H9 (cell line): ENCODE data around the gene CA9. TPM values are rescaled to one million over a fixed set of nuclear protein-coding genes. Genes with fewer than 3 reads are reported as not detected.

Experiments used
- DNase-seq: peaks from one replicate; pipeline ENCODE4 v3.0.0-alpha.2; 2017
- H2AFZ ChIP-seq: one replicate; pipeline ENCODE4 v1.6.1; 2013; ENCODE audit warnings: mild to moderate bottlenecking, low read length, control low read depth, moderate library complexity
- H2AK5ac ChIP-seq: 2 replicates; pipeline ENCODE4 v1.6.1; 2013; ENCODE audit warnings: low read length, control low read depth, mixed read lengths; ENCODE audit not compliant: insufficient read length
- H2BK120ac ChIP-seq: one replicate; pipeline ENCODE4 v1.6.1; 2013; ENCODE audit warnings: low read depth, mild to moderate bottlenecking, low read length, control low read depth, inconsistent platforms; ENCODE audit not compliant: poor library complexity, severe bottlenecking
- H2BK12ac ChIP-seq: 2 replicates; pipeline ENCODE4 v1.6.1; 2013; ENCODE audit warnings: low read length, control low read depth, mixed read lengths, low read depth; ENCODE audit not compliant: insufficient read length
- H2BK15ac ChIP-seq: 2 replicates; pipeline ENCODE4 v1.6.1; 2013; ENCODE audit warnings: low read depth, low read length, control low read depth
- H2BK20ac ChIP-seq: one replicate; pipeline ENCODE4 v1.6.1; 2013; ENCODE audit warnings: low read depth, mild to moderate bottlenecking, low read length, control low read depth, inconsistent platforms; ENCODE audit not compliant: poor library complexity, severe bottlenecking
- H2BK5ac ChIP-seq: 2 replicates; pipeline ENCODE4 v1.6.1; 2013; ENCODE audit warnings: low read length, control low read depth, mixed read lengths; ENCODE audit not compliant: insufficient read length
- H3K14ac ChIP-seq: 2 replicates; pipeline ENCODE4 v1.6.1; 2013; ENCODE audit warnings: low read length, control low read depth; ENCODE audit not compliant: insufficient read depth
- H3K18ac ChIP-seq: 2 replicates; pipeline ENCODE4 v1.6.1; 2013; ENCODE audit warnings: low read depth, mild to moderate bottlenecking, mixed read lengths, low read length, control low read depth; ENCODE audit not compliant: insufficient read length
- H3K23ac ChIP-seq: 2 replicates; pipeline ENCODE4 v1.6.1; 2013; ENCODE audit warnings: low read length, control low read depth, mixed read lengths, low read depth; ENCODE audit not compliant: insufficient read length
- H3K23me2 ChIP-seq: 2 replicates; pipeline ENCODE4 v1.6.1; 2013; ENCODE audit warnings: low read depth, mild to moderate bottlenecking, mixed read lengths, low read length, control low read depth; ENCODE audit not compliant: insufficient read length, poor library complexity, severe bottlenecking
- H3K27ac ChIP-seq: 2 replicates; pipeline ENCODE4 v1.5.1; 2013; ENCODE audit warnings: low read length, control low read depth, mixed read lengths, low read depth; ENCODE audit not compliant: insufficient read length
- H3K27me3 ChIP-seq: 2 replicates; pipeline ENCODE4 v1.6.1; 2013; ENCODE audit warnings: low read length, control low read depth, inconsistent platforms; ENCODE audit not compliant: insufficient read depth
- H3K4ac ChIP-seq: 2 replicates; pipeline ENCODE4 v1.6.1; 2013; ENCODE audit warnings: low read depth, mild to moderate bottlenecking, control low read depth, inconsistent platforms, low read length, moderate library complexity
- H3K4me1 ChIP-seq: 2 replicates; pipeline ENCODE4 v1.6.1; 2013; ENCODE audit warnings: low read length, control low read depth, inconsistent platforms; ENCODE audit not compliant: insufficient read depth
- H3K4me2 ChIP-seq: 2 replicates; pipeline ENCODE4 v1.6.1; 2013; ENCODE audit warnings: low read length, control low read depth, mixed read lengths; ENCODE audit not compliant: insufficient read length, insufficient read depth
- H3K56ac ChIP-seq: 2 replicates; pipeline ENCODE4 v1.6.1; 2013; ENCODE audit warnings: low read depth, mild to moderate bottlenecking, mixed read lengths, low read length, control low read depth; ENCODE audit not compliant: insufficient read length
- H3K79me1 ChIP-seq: 2 replicates; pipeline ENCODE4 v1.6.1; 2013; ENCODE audit warnings: low read depth, mild to moderate bottlenecking, moderate library complexity, low read length, control low read depth, inconsistent platforms; ENCODE audit not compliant: insufficient read depth, poor library complexity, severe bottlenecking
- H3K79me2 ChIP-seq: 2 replicates; pipeline ENCODE4 v1.6.1; 2013; ENCODE audit warnings: low read length, control low read depth, inconsistent platforms; ENCODE audit not compliant: insufficient read depth
- H3K9ac ChIP-seq: 2 replicates; pipeline ENCODE4 v1.6.1; 2013; ENCODE audit warnings: low read length, control low read depth, mixed read lengths; ENCODE audit not compliant: insufficient read length; ENCODE audit errors: extremely low read depth
- H3K9me3 ChIP-seq: one replicate; pipeline ENCODE4 v1.6.1; 2013; ENCODE audit warnings: low read depth, low read length, inconsistent platforms; ENCODE audit not compliant: control insufficient read depth
- H3T11ph ChIP-seq: one replicate; pipeline ENCODE4 v1.6.1; 2013; ENCODE audit warnings: mild to moderate bottlenecking, low read length, control low read depth, inconsistent platforms
- H4K20me1 ChIP-seq: one replicate; pipeline ENCODE4 v1.6.1; 2013; ENCODE audit not compliant: control insufficient read depth, insufficient read length, insufficient read depth
- H4K5ac ChIP-seq: 2 replicates; pipeline ENCODE4 v1.6.1; 2013; ENCODE audit warnings: low read depth, mild to moderate bottlenecking, mixed read lengths, low read length, control low read depth; ENCODE audit not compliant: insufficient read length
- H4K8ac ChIP-seq: replicated peaks from 2 replicates; pipeline ENCODE4 v1.6.1; 2013; ENCODE audit warnings: low read length, control low read depth, mixed read lengths, low read depth; ENCODE audit not compliant: insufficient read length
- H4K91ac ChIP-seq: 2 replicates; pipeline ENCODE4 v1.6.1; 2013; ENCODE audit warnings: low read depth, mild to moderate bottlenecking, moderate library complexity, mixed read lengths, low read length, control low read depth; ENCODE audit not compliant: insufficient read length
- H3K27ac Mint-ChIP-seq, 3 experiments: 2 replicates in 2 of 3; 3 replicates in 1 of 3; pipeline ENCODE4 v1.8.0; 2020 to 2021; ENCODE audit warnings: mixed read lengths in 3 of 3, mild to moderate bottlenecking in 1 of 3, moderate library complexity in 1 of 3
- H3K27me3 Mint-ChIP-seq: 2 replicates; pipeline ENCODE4 v1.8.0; 2021; ENCODE audit warnings: low read depth, mild to moderate bottlenecking, moderate library complexity, mixed read lengths
- H3K36me3 Mint-ChIP-seq, 3 experiments: 2 replicates in 2 of 3; 3 replicates in 1 of 3; pipeline ENCODE4 v1.8.0; 2020 to 2021; ENCODE audit warnings: low read depth in 3 of 3, mixed read lengths in 3 of 3; ENCODE audit not compliant: insufficient read depth in 1 of 3
- H3K4me1 Mint-ChIP-seq, 2 experiments: 2 replicates each; pipeline ENCODE4 v1.8.0; 2020; ENCODE audit warnings: mixed read lengths in 2 of 2
- H3K4me3 Mint-ChIP-seq, 2 experiments: 2 replicates in 1 of 2; 3 replicates in 1 of 2; pipeline ENCODE4 v1.8.0; 2020 to 2021; ENCODE audit warnings: mild to moderate bottlenecking in 2 of 2, mixed read lengths in 2 of 2, moderate library complexity in 1 of 2
- H3K9me3 Mint-ChIP-seq, 2 experiments: 2 replicates in 1 of 2; 3 replicates in 1 of 2; pipeline ENCODE4 v1.8.0; 2020; ENCODE audit warnings: mild to moderate bottlenecking in 2 of 2, mixed read lengths in 2 of 2, moderate library complexity in 1 of 2
- CTCF ChIP-seq: fragments of 200-600 bp; sonication (generic); conservative IDR thresholded peaks from 3 replicates; pipeline ENCODE4 v1.8.0; 2021; ENCODE audit warnings: antibody characterized with exemption, mild to moderate bottlenecking
- WGBS: extraction: QIAGEN DNeasy Blood & Tissue Kit; methylation state at CpG from one replicate; pipeline ENCODE4 v1.1.7; 2013; ENCODE audit warnings: missing lambda C conversion rate, low lambda C conversion rate, mixed read lengths; ENCODE audit not compliant: insufficient read length; ENCODE audit errors: extremely low coverage; 5-methylcytosine and 5-hydroxymethylcytosine counted together
- total RNA-seq: library from RNA; stranded (reverse); gene quantifications from 2 replicates; pipeline ENCODE4 v1.2.1, GENCODE V29; 2021

CA9 gene
- total RNA-seq, 1 experiment from 2014 or later = 0.94 TPM

- TF ChIP-seq CTCF = peak; percentile 89
- no peaks in the 10 kb centered on the region for H3K79me2 ChIP-seq
- peak; percentile 92 for DNase-seq
- no peak overlapping the region for H3T11ph ChIP-seq
- no peaks in the 10 kb centered on the region for H3K79me1 ChIP-seq
- no peak overlapping the region for H3K56ac ChIP-seq
- H3K27me3 ChIP-seq = 0 out of 2 replicates have a peak, but pooled peaks cover 2% of the 10 kb centered on the region
- H3K9me3 Mint-ChIP-seq = 0 out of 5 replicates have a peak, but pooled peaks cover 0 to under 1% of the 10 kb centered on the region in 2 experiments
- H4K5ac ChIP-seq = no peak overlapping the region
- no peak overlapping the region for H3K23ac ChIP-seq
- H2AK5ac ChIP-seq = no peak overlapping the region
- no peaks in the 10 kb centered on the region for H4K20me1 ChIP-seq
- H4K91ac ChIP-seq = no peak overlapping the region
- peak overlapping the region; percentile 86 for H3K4me2 ChIP-seq
- peaks cover 5% of the 10 kb centered on the region for H3K27me3 Mint-ChIP-seq
- peaks cover 27 to 33% of the 10 kb centered on the region in 2 experiments for H3K4me1 Mint-ChIP-seq
- no peaks in the 10 kb centered on the region for H3K23me2 ChIP-seq
- peak overlapping the region; percentile 14 for H2AFZ ChIP-seq
- H2BK5ac ChIP-seq = no peak overlapping the region
- no peaks in the 10 kb centered on the region for H3K9me3 ChIP-seq
- no CpG with 5 or more reads among the region's 58 CpGs for WGBS
- no peak overlapping the region for H3K18ac ChIP-seq
- H2BK120ac ChIP-seq = no peak overlapping the region
- no peak overlapping the region for H2BK12ac ChIP-seq
- no peak overlapping the region for H2BK15ac ChIP-seq
- H3K4ac ChIP-seq = no peak overlapping the region
- H3K14ac ChIP-seq = no peak overlapping the region
- H3K4me3 Mint-ChIP-seq = peak overlapping the region; percentile 85 to 96
- H4K8ac ChIP-seq = no peak overlapping the region
- peak overlapping the region; percentile 5 for H3K9ac ChIP-seq
- H3K36me3 Mint-ChIP-seq = peaks cover 0 to under 1% (median under 1%) of the 10 kb centered on the region in 3 experiments; a peak in 2 of 7 replicates
- peaks cover 3% of the 10 kb centered on the region; the same call in 1 of the 2 replicates for H3K4me1 ChIP-seq
- no peak overlapping the region for H3K27ac ChIP-seq
- H2BK20ac ChIP-seq = no peak overlapping the region
- H3K27ac Mint-ChIP-seq = peak overlapping the region; percentile 92 to 95 (median 94); a peak in 6 of 7 replicates
These were observed 27.0 kb upstream of the CA9 start for GRCh38 chr9:35646533-35647265.
